ENCODE data around the gene CLMN.

Gene CLMN

GRCh38 chr14:95301527-95302187, 18.1 kb downstream of the CLMN start:
- DNase-seq: no peak

- no peak for DNase-seq
Observed at GRCh38 chr14:95300697-95301526, 18.8 kb downstream of the CLMN start.

- no peak for DNase-seq
Observed at GRCh38 chr14:95300002-95300696, 19.6 kb downstream of the CLMN start.

- no peak for DNase-seq
Observed at GRCh38 chr14:95299271-95299670, 20.4 kb downstream of the CLMN start.

- DNase-seq: no peak
Observed at GRCh38 chr14:95297832-95298231, 21.9 kb downstream of the CLMN start.

GRCh38 chr14:95296966-95297365, 22.7 kb downstream of the CLMN start:
- DNase-seq: no peak

GRCh38 chr14:95295600-95296376, 23.9 kb downstream of the CLMN start:
- DNase-seq: no peak

GRCh38 chr14:95294834-95295599, 24.7 kb downstream of the CLMN start:
- DNase-seq: no peak

GRCh38 chr14:95294320-95294719, 25.4 kb downstream of the CLMN start:
- DNase-seq: no peak

GRCh38 chr14:95293449-95293848, 26.3 kb downstream of the CLMN start:
- no peak for DNase-seq

- no peak for DNase-seq
Observed at GRCh38 chr14:95292660-95293425, 26.9 kb downstream of the CLMN start.

- peak; percentile 19 for DNase-seq
Observed at GRCh38 chr14:95291859-95292542, 27.7 kb downstream of the CLMN start.

- peak; percentile 95 for DNase-seq
Observed at GRCh38 chr14:95290871-95291431, 28.8 kb downstream of the CLMN start.

GRCh38 chr14:95290021-95290420, 29.7 kb downstream of the CLMN start:
- no peak for DNase-seq

GRCh38 chr14:95289323-95290010, 30.2 kb downstream of the CLMN start:
- DNase-seq: no peak

GRCh38 chr14:95288672-95289322, 30.9 kb downstream of the CLMN start:
- no peak for DNase-seq

- peak; percentile 67 for DNase-seq
Observed at GRCh38 chr14:95287176-95287754, 32.4 kb downstream of the CLMN start.

GRCh38 chr14:95286645-95287044, 33.1 kb downstream of the CLMN start:
- DNase-seq: no peak

- DNase-seq: no peak
Observed at GRCh38 chr14:95285566-95285965, 34.1 kb downstream of the CLMN start.
